Measurements from ENCODE around the gene HSPA1A.
"Not testable (repeated sequence)": the region's sequence is repeated elsewhere in the genome, so short reads cannot be mapped to it uniquely, and the experiment has no call there.

HSPA1A gene

DNA sequence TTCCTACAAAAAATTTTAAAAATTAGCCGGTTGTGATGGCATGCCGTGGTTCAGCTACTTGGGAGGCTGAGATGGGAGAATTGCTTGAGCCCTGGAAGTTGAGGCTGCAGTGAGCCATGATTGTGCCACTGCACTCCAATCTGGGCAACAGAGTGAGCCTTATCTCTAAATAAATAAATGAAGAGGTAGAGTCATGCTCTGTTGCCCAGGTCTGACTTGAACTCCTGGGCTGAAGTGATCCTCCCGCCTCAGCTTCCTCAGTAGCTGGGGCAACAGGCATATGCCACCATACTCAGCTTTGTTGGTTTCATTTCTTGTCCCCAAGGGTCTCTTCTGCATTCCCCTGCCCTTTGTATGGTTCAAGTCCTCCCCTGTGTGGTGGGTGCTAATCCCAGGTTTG is 29.2 kb downstream of the HSPA1A start:
- ChIA-PET CTCF (no interaction called here), POLR2A (ENCODE audit: low non-redundant PET) (no interaction called here)
- peak overlapping the region; percentile 70 for H3K27ac ChIP-seq
- no peak for TF ChIP-seq CTCF (conservative IDR thresholded peaks at IDR 0.05; ENCODE audit: low read depth)
- no peak for DNase-seq (ENCODE audit: low spot score)

- ChIA-PET POLR2A (ENCODE audit: low non-redundant PET) (interaction anchor here (0.7 kb wide), 1 partner anchor 41 kb away, joined by 3 read pairs; no protein-coding TSS in a partner anchor), CTCF (no interaction called here)
- TF ChIP-seq CTCF (conservative IDR thresholded peaks at IDR 0.05; ENCODE audit: low read depth): no peak
- DNase-seq (ENCODE audit: low spot score): no peak
- no peak overlapping the region for H3K27ac ChIP-seq
These were observed 32.1 kb downstream of the HSPA1A start for GRCh38 chr6:31847276-31847978.

DNA sequence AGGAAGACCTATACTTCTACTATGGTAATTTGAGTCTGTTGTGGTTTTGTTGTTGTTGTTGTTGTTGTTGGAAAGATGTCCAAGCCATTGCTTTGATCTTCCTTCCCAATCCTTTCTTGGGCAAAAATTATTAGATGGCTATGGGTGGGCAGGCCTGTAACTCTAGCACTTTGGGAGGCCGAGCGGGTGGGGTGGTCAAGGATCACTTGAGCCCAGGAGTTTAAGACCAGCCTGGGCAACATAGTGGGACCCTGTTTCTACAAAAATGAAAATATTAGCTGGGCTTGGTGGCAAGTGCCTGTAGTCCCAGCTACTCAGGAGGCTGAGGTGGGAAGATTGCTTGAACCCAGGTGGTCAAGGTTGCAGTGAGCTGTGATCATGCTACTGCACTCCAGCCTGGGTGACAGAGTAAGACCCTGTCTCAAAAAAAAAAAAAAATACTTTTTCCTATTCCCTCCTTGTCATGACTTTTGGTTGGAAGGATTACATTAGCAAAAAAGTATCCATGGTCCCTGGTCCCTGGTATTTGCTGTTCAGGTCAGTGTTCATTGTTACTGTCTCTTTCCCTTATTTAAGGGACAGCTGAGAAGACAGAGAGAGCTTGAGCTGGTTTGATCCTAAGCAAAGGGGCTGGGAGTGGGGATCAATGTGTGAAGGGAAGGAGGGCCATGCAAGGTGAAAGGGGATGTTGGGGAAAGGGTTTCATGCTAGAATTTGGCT is 35.6 kb downstream of the HSPA1A start:
- H3K27ac ChIP-seq: no peak overlapping the region
- TF ChIP-seq CTCF (conservative IDR thresholded peaks at IDR 0.05; ENCODE audit: low read depth): no peak
- CTCF ChIA-PET: no interaction called here
- DNase-seq (ENCODE audit: low spot score): no peak
- POLR2A ChIA-PET (ENCODE audit: low non-redundant PET): no interaction called here

- no peak for DNase-seq (ENCODE audit: low spot score)
- TF ChIP-seq CTCF (conservative IDR thresholded peaks at IDR 0.05; ENCODE audit: low read depth): no peak
- no peak overlapping the region for H3K27ac ChIP-seq
- CTCF ChIA-PET: no interaction called here
- POLR2A ChIA-PET (ENCODE audit: low non-redundant PET): no interaction called here
These were observed 36.1 kb downstream of the HSPA1A start for GRCh38 chr6:31851485-31851832.

DNA sequence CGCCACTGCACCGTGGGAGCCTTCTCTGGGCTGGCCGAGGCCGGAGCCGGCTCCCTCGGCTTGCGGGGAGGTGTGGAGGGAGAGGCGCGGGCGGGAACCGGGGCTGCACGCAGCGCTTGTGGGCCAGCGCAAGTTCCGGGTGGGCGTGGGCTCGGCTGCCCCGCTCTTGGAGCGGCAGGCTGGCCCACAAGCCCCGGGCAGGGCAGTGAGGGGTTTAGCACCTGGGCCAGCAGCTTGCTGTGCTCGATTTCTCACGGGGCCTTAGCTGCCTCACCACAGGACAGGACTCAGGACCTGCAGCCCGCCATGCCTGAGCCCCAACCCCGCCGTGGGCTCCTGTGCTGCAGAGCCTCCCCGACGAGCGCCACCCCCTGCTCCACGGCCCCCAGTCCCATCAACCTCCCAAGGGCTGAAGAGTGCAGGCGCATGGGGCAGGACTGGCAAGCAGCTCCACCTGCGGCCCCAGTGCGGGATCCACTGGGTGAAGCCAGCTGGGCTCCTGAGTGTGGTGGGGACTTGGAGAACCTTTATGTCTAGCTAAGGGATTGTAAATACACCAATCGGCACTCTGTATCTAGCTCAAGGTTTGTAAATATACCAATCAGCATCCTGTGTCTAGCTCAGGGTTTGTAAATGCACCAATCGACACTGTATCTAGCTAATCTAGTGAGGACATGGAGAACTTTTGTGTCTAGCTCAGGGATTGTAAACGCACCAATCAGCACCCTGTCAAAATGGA is 36.8 kb downstream of the HSPA1A start:
- CTCF ChIA-PET: interaction anchor here (0.6 kb wide), 1 partner anchor 16 kb away, joined by 3 read pairs; no protein-coding TSS in a partner anchor
- POLR2A ChIA-PET (ENCODE audit: low non-redundant PET); DNase-seq (ENCODE audit: low spot score); H3K27ac ChIP-seq: not testable (repeated sequence)

DNA sequence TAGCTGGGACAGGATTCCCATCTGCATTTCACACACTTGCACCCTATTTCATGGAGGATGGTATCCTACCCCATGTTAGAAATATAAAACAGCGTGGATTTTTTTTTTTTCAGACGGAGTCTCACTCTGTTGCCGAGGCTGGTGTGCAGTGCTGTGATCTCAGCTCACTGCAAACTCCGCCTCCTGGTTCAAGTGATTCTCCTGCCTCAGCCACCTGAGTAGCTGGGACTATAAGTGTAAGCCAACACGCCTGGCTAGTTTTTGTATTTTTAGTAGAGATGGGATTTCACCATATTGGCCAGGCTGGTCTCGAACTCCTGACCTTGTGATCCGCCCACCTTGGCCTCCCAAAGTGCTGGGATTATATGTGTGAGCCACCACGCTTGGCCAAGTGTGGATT is 42.4 kb downstream of the HSPA1A start:
- CTCF ChIA-PET; POLR2A ChIA-PET (ENCODE audit: low non-redundant PET); DNase-seq (ENCODE audit: low spot score): not testable (repeated sequence)
- peak overlapping the region; percentile 7; the same call in 1 of the 2 replicates for H3K27ac ChIP-seq

DNA sequence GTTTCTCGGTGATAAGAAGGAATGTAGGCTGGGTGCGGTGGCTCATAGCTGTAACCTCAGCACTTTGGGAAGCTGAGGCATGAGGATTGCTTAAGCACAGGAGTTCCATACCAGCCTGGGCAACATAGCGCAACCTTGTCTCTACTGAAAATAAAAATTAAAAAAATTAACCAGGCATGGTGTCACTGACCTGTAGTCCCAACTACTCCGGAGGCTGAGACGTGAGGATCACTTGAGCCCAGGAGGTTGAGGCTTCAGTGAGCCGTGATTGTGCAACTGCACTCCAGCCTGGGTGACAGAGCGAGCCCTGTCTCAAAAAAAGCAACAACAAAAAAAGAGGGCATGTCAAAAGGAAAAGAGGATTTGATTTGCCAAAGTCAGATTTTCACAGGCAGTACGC is 43.4 kb downstream of the HSPA1A start:
- CTCF ChIA-PET: no interaction called here
- DNase-seq (ENCODE audit: low spot score): no peak
- peak overlapping the region; percentile 11; the same call in 1 of the 2 replicates for H3K27ac ChIP-seq
- POLR2A ChIA-PET (ENCODE audit: low non-redundant PET): no interaction called here
- no peak for TF ChIP-seq CTCF (conservative IDR thresholded peaks at IDR 0.05; ENCODE audit: low read depth)
